Sciatic nerve (tissue), 2 donors: ENCODE results near the gene HMOX1. TPM values are rescaled to one million over a fixed set of nuclear protein-coding genes. Genes with fewer than 3 reads are reported as not detected.

ENCODE experiments used
- ATAC-seq: fragments of 200-7000 bp; cut with Tn5 transposase; one replicate; pipeline ENCODE4 v1.9.1; 2020; ENCODE audit warnings: mild to moderate bottlenecking, moderate library complexity
- DNase-seq: peaks from one replicate; pipeline ENCODE4 v3.0.0-alpha.2; 2020; ENCODE audit warnings: low spot score
- intact Hi-C: fragments of 100-400 bp; cut with DNase I; formaldehyde crosslinking; loops from one replicate; pipeline ENCODE4 v1.14.2; 2022
- total RNA-seq: library from RNA; stranded (reverse); fragmentation: NEBNext Ultra II Directional; extraction: Animal tissue kit (Norgen Biotek cat#: 25700); gene quantifications from one replicate; pipeline ENCODE4 v1.2.1, GENCODE V29; 2021
- donor health status: DM: no; HTN: no; CAD: no.
- donor health status: DM: no; HTN: no; CAD: no.

Gene HMOX1
- total RNA-seq, 1 donor from 2014 or later, result 78.5 TPM

- DNase-seq (no peak), ATAC-seq (no peak)
- intact Hi-C loops, result no loop called here
Observed at GRCh38 chr22:35398591-35398973, 17.7 kb downstream of the HMOX1 start.

GRCh38 chr22:35399114-35399677, 18.3 kb downstream of the HMOX1 start:
- no peak for ATAC-seq
- intact Hi-C loops, result no loop called here
- no peak for DNase-seq

DNA sequence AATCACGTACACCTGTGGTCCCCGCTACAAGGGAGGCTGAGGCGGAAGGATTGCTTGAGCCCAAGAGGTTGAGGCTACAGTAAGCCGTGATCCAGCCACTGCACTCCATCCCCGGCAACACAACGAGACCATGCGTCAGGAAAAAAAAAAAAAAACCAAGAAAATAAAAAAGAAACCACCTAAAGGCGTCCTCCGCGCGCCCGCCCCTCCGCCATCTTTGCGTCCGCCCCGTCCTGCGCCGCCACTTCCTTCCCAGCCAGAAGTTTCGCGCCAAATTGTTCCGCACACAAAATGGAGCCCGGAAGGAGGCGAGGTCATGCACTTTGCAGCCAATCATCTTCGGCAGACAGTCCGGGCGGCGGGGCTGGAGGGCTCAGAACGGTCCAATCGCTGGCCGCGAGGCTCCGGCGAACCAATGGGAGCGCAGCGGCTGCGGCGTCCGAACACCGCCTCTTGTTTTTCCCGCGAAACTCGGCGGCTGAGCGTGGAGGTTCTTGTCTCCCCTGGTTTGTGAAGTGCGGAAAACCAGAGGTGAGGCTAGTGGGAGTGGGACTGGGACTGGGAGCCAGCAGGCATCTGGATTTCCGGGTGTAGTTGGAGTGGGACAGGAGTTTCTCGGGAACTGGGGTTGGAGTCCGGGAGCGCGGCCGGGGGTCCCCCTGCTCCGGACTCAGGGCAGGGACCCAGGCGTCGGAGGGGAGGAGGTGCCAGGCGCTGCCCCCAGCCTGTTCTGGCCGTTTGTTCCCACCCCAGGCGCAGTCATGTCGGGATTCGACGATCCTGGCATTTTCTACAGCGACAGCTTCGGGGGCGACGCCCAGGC, 19.0 kb downstream of the HMOX1 start, which contains the start of gene MCM5:
Gene MCM5 (plus strand): TSS at position 463 of the 823 bp plus-strand sequence. CDS start 299 bp downstream, at position 762.
- intact Hi-C loops, result no loop called here
- DNase-seq, result peak; percentile 98
- peak; percentile 99 for ATAC-seq

DNA sequence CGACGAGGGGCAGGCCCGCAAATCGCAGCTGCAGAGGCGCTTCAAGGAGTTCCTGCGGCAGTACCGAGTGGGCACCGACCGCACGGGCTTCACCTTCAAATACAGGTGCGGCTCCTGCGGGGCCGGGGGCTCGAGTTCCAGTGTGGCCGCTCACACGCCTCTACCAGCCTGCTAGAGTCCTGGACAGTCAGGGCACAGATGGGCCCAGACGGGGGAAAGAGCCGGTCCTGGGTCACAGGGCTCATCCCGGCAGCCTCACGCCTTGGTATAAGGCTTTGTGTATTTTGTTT, 19.6 kb downstream of the HMOX1 start:
- DNase-seq (no peak), ATAC-seq (peak; percentile 4)
- intact Hi-C loops, result no loop called here

- ATAC-seq, result no peak
- intact Hi-C loops, result no loop called here
- no peak for DNase-seq
Observed at GRCh38 chr22:35401863-35402262, 21.0 kb downstream of the HMOX1 start.

DNA sequence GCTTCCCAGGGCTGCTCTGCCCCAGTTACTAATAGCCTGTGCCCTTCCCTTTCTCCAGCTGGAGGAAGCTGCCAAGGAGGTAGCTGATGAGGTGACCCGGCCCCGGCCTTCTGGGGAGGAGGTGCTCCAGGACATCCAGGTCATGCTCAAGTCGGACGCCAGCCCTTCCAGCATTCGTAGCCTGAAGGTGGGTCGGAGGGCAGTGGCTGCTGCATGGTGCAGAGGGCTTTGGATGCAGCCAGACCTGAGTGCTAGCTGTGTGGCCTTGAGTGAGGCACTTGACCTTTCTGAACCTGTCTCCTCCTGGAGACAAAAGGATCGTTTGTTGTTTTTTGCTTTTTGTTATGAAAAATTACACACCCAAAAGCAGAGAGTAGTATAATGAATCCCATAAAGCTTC, 22.5 kb downstream of the HMOX1 start:
- DNase-seq (no peak), ATAC-seq (no peak)
- intact Hi-C loops, result no loop called here

- intact Hi-C loops, result no loop called here
- no peak for ATAC-seq
- DNase-seq, result no peak
Observed at GRCh38 chr22:35404176-35404575, 23.3 kb downstream of the HMOX1 start.

DNA sequence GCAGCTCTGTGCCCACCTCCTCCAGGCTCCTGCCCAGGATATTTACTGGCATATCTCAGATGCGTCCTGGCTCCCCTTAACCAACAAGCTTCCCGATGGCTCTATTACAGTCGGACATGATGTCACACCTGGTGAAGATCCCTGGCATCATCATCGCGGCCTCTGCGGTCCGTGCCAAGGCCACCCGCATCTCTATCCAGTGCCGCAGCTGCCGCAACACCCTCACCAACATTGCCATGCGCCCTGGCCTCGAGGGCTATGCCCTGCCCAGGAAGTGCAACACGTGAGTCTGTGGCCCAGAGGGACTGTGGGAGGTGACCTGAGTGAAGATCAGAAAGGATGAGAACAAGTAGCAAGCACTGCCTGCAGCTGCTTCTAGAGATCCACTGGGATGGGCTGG, 25.5 kb downstream of the HMOX1 start:
- intact Hi-C loops, result no loop called here

DNA sequence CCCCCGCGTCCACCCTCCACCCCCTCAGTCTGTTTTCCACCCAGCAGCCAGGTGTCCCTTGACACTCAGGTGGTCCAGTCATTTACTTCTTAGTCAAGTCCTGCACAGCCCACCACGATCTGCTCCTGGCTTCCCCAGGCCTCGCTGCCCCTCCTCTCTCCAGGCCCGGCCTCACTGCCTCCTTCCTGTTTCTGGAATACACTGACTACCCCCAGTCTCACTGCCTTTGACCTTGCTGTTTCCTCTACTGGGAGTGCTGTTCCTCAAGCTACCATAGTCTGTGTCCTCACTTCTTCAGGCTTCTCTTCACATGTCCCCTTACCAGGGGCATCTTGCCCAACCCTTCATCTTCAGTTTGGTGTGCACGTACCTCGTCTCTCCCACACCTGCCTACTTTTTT, 26.5 kb downstream of the HMOX1 start:
- DNase-seq, result no peak
- ATAC-seq, result no peak
- intact Hi-C loops, result no loop called here

More for the DNA sequence above, 25.5 kb downstream of the HMOX1 start:
- ATAC-seq (no peak), DNase-seq (no peak)

DNA sequence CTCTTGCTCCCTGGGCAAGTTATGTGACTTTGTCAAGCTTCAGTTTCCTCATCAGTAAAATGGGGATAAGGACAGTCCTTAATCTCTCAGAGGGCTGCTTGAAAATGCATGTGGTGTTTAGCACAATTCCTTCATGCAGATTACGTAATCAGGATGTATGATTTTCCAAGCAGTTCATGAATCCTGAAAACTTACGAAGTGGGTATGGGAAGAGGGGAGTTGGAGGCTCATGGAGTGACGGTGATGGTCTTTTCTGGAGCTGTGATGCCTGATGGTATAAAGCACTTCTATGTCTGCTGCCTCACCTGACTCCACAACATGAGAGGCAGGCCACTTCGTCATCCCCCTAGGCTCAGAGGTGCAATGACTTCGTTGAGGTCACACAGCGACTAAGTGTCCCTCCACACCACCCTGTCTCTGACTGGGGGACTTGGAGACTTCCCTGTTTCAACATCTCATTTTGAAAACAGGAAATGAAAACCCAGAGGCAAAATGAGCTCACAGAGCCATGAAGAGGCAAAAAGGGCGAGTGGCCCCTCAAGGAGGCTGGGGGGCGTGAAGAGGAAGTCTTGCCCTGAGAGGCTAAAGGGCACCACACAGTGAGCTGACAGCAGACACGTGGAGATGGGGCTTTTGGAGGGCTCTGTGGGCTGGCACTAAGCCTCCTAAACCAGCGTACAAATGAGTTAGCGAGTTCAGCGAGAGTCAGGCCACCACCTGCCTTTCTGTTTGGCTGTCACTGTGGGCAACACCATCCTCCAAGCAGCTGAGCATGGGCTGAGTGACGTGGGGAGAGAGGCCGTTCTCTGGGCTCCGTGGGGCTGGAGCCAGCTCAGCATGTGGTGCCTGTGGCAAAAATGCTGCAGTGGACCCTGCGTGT, 29.1 kb downstream of the HMOX1 start:
- ATAC-seq (peak; percentile 84), DNase-seq (no peak)
- intact Hi-C loops, result no loop called here

DNA sequence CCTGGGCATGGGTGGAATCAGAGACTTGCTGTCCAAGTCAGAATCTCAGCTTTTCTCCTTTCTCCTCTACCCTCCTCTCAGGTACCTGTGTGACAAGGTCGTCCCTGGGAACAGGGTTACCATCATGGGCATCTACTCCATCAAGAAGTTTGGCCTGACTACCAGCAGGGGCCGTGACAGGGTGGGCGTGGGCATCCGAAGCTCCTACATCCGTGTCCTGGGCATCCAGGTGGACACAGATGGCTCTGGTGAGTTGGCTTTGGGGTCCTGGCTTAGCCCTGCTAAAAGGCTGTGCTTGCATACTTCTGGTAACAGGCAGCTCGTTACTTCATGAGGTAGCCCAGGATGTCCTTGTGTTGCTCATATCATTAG, 29.8 kb downstream of the HMOX1 start:
- intact Hi-C loops, result no loop called here
- no peak for ATAC-seq

DNA sequence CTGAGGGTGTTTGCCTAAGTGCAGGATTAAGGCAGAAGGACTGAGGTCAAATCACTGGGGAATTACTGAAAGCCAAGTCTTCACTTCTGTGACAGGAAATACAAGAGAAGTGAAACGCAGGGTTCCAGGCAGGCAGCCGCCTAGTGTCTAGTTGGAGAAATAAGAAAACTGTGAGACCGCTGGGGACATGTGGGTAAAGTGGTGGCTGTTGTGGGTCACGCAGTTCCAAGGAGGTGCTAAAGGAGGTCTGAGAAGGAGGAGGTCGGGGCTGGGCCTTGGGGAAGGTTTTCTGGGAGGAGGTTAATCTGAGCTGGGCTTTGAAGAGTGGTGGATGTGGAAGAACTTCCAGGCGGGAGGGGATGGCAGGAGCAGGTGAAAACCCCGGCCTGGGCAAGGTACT, 30.2 kb downstream of the HMOX1 start:
- ATAC-seq, result peak; percentile 10
- no peak for DNase-seq
- intact Hi-C loops, result no loop called here

More for the DNA sequence above, 29.8 kb downstream of the HMOX1 start:
- no peak for DNase-seq

DNA sequence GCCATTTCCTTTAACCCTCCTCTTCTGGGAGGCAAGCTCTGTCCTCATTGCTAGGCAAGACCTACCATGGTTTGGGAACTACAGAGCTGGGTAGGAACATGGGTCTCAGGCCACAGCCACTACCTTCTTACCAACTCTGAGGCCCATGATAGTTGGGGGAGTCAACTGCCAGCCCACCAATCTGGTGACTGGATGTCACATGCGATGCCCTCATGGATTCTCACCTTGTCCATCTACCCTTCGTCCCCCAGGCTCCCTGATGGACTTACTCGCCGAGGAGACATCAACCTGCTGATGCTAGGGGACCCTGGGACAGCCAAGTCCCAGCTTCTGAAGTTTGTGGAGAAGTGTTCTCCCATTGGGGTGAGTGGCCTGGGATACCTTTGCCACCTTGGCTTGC, 32.7 kb downstream of the HMOX1 start:
- intact Hi-C loops, result no loop called here
- ATAC-seq, result no peak
- DNase-seq, result no peak

DNA sequence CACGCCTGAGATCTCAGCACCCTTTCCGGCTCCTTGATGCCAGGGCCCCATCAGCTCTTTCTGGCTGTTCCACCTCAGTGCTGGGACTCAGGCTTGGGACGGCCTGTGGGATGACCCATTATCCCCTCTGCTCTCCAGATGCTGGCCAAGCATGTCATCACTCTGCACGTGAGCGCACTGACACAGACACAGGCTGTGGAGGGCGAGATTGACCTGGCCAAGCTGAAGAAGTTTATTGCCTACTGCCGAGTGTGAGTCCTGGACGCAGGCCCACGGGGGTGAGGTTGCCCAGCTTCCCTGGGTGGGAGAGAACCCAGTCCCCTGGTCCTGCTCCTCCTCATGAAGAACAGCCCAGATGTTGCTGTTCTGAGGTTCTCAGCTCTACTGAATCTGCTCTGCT, 36.7 kb downstream of the HMOX1 start:
- intact Hi-C loops, result no loop called here
- no peak for ATAC-seq
- DNase-seq, result no peak

DNA sequence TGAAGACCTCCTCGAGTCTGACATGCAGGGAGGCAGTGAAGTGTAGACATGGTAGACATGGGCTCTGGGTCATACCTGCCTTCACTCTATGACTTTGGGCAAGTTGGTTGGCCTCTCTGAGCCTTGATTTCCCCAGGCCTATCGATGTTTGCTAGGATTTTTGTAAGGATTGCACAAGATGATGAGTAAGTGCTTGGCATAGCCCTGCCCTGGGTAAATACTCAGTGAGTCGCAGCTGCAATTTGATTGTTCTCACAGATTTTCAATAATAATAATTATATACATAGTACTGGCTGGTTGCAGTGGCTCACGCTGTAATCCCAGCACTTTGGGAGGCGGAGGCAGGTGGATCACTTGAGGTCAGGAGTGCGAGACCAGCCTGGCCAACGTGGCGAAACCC, 37.2 kb downstream of the HMOX1 start:
- intact Hi-C loops, result no loop called here
- no peak for DNase-seq
- no peak for ATAC-seq

DNA sequence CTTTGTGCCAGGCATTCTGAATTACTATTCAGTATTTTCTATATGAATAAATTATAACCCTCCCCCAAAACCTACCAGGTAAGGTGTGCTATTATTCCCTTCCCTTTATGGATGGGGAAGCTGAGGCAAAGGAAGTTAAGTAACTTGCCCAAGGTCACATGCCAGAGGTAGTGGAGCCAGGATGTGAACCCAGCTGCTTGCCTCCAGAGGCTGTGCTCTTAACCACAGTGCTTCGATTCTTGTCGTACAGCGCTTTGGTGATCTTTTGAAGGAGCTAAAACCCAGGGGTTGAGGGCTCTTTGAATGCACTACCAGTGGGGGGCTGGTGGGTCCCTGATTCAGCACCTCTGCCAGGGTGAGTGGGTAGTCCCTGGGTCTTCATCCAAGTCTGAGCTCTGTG, 37.8 kb downstream of the HMOX1 start:
- ATAC-seq (no peak), DNase-seq (no peak)
- intact Hi-C loops, result no loop called here

DNA sequence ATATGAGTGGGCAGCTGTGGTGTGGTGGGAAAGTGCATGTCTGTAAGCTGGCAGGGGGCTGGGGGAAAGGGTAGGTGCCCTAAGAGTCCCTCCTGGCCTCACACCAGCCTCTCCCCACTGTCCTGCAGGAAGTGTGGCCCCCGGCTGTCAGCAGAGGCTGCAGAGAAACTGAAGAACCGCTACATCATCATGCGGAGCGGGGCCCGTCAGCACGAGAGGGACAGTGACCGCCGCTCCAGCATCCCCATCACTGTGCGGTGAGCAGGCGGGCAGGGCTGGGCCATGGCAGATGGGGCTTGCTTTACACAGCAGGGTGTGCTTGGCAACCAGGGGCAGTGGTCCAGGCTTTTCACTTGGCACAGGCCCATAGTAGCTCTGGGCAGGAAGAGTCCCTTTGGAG, 38.9 kb downstream of the HMOX1 start:
- no peak for ATAC-seq
- intact Hi-C loops, result no loop called here
- DNase-seq, result no peak

- intact Hi-C loops, result no loop called here
- ATAC-seq, result no peak
- no peak for DNase-seq
Observed at GRCh38 chr22:35421121-35421520, 40.2 kb downstream of the HMOX1 start.

DNA sequence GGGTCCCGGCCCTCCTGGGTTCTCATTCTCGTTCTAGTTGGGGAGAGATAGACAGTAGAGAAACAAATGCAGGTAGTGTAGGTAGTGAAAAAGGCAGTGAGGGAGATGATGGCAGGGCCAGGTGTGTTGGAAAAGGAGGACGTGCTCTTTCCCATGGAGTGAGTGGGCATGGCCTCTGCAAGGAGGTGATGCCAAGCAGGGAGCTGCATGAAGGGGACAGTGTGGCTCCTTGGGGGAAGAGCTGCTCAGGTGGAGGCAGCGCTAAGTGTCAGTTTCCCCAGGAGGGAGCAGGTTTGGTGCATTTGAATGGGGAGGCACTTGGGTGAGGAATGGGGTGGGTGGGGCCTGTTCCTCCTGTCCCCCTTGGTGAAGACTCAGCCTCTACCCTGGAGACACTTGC, 41.2 kb downstream of the HMOX1 start:
- no peak for DNase-seq
- no peak for ATAC-seq
- intact Hi-C loops, result no loop called here

GRCh38 chr22:35422936-35423335, 42.0 kb downstream of the HMOX1 start:
- ATAC-seq, result no peak
- intact Hi-C loops, result no loop called here
- DNase-seq, result no peak
